Ishikawa (cell line): ENCODE results near the gene ZNF100.

Experiments used
- CEBPB ChIP-seq: IDR thresholded peaks from 2 replicates; pipeline ENCODE4 v1.6.1; 2012
- CREB1 ChIP-seq: IDR thresholded peaks from 2 replicates; pipeline ENCODE4 v1.6.1; 2012; ENCODE audit warnings: low read depth
- EGR1 ChIP-seq: IDR thresholded peaks from 2 replicates; pipeline ENCODE4 v1.6.1; 2012
- EP300 ChIP-seq: IDR thresholded peaks from 2 replicates; pipeline ENCODE4 v1.6.1; 2012; ENCODE audit warnings: borderline replicate concordance
- FOXM1 ChIP-seq: IDR thresholded peaks from 2 replicates; pipeline ENCODE4 v1.6.1; 2012; ENCODE audit warnings: low read depth, borderline replicate concordance
- NFIC ChIP-seq: IDR thresholded peaks from 2 replicates; pipeline ENCODE4 v1.6.1; 2012
- RAD21 ChIP-seq: IDR thresholded peaks from 2 replicates; pipeline ENCODE4 v1.6.1; 2012; ENCODE audit warnings: low read depth
- TAF1 ChIP-seq: IDR thresholded peaks from 2 replicates; pipeline ENCODE4 v1.6.1; 2012; ENCODE audit warnings: low read depth, mild to moderate bottlenecking
- TCF12 ChIP-seq: IDR thresholded peaks from 2 replicates; pipeline ENCODE4 v1.6.1; 2012; ENCODE audit warnings: low read depth
- TEAD4 ChIP-seq: IDR thresholded peaks from 2 replicates; pipeline ENCODE4 v1.6.1; 2012
- YY1 ChIP-seq: IDR thresholded peaks from 2 replicates; pipeline ENCODE4 v1.6.1; 2012; ENCODE audit warnings: low read depth
- ZBTB7A ChIP-seq: IDR thresholded peaks from 2 replicates; pipeline ENCODE4 v1.6.1; 2012; ENCODE audit warnings: low read depth
- TF ChIP-seq, protein P1 (sequence below): IDR thresholded peaks from 2 replicates; pipeline ENCODE4 v1.6.1; 2012
- TF ChIP-seq, protein P2 (sequence below): IDR thresholded peaks from 2 replicates; pipeline ENCODE4 v1.6.1; 2012; ENCODE audit warnings: low read depth, mild to moderate bottlenecking
- TF ChIP-seq, protein P3 (sequence below): IDR thresholded peaks from 2 replicates; pipeline ENCODE4 v1.6.1; 2012

Gene ZNF100

DNA sequence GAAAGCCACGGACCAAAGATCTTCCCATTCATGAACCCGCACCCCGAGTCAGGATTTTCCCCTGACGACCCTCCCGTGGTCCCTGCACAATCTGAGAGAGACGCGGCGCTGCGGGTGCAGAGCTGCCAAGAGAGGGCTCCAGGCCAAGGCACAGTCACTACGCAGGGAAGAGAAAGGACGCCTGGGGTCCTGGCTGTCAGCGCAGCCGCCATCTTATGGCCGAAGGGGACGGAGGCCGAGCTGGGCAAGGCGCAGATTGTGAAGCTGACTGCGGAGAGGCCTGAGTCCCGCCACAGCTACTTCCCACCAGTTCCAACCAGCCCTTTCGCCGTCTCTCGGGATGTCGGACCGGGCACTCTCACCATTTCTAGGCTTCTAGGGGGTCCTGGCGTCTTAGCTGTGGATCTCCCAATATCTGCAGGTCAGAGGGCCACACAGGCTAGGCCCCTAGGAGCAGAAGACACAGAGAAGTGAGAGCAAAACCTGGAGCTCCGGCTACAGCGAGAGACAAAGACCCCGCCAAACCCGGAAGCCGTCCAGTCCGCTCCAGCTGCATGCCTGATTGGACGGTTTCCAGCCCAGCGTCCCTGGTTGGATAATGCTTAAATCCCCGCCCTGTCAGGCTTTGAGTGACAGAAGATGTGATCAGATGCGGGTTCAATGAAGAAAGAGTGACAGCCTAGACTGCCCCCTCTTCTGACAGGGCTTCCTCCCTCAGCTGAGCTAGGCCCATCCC, at the start of gene ZNF100:
Gene ZNF100 (minus strand): TSS at position 515 of the 736 bp plus-strand sequence. CDS start 150 bp downstream, at position 365.
- TF ChIP-seq ZBTB7A, result no peak
- no peak for TF ChIP-seq EGR1
- no peak for TF ChIP-seq TCF12
- TF ChIP-seq YY1, result 0 out of 2 replicates have a peak, but pooled peaks have one; percentile 51
- no peak for TF ChIP-seq EP300
- TF ChIP-seq, protein P1, sequence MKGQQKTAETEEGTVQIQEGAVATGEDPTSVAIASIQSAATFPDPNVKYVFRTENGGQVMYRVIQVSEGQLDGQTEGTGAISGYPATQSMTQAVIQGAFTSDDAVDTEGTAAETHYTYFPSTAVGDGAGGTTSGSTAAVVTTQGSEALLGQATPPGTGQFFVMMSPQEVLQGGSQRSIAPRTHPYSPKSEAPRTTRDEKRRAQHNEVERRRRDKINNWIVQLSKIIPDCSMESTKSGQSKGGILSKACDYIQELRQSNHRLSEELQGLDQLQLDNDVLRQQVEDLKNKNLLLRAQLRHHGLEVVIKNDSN, result no peak
- no peak for TF ChIP-seq CEBPB

DNA sequence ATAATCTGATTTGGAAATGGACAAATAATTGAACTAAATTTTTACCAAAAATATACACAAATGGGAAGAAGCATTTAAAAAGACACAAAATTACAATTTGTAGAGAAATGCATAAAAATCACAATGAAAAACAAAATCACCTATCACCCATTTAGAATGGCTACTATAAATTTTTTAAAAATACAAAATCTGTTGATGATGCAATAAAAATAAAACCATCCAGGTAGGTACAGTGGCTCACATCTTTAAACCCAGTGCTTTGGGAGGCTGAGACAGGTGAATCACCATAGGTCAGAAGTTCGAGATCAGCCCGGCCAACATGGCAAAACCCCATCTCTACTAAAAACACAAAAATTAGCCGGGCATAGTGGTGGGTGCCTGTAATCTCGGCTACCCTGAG, 45.1 kb upstream of the ZNF100 start:
- TF ChIP-seq, protein P2, sequence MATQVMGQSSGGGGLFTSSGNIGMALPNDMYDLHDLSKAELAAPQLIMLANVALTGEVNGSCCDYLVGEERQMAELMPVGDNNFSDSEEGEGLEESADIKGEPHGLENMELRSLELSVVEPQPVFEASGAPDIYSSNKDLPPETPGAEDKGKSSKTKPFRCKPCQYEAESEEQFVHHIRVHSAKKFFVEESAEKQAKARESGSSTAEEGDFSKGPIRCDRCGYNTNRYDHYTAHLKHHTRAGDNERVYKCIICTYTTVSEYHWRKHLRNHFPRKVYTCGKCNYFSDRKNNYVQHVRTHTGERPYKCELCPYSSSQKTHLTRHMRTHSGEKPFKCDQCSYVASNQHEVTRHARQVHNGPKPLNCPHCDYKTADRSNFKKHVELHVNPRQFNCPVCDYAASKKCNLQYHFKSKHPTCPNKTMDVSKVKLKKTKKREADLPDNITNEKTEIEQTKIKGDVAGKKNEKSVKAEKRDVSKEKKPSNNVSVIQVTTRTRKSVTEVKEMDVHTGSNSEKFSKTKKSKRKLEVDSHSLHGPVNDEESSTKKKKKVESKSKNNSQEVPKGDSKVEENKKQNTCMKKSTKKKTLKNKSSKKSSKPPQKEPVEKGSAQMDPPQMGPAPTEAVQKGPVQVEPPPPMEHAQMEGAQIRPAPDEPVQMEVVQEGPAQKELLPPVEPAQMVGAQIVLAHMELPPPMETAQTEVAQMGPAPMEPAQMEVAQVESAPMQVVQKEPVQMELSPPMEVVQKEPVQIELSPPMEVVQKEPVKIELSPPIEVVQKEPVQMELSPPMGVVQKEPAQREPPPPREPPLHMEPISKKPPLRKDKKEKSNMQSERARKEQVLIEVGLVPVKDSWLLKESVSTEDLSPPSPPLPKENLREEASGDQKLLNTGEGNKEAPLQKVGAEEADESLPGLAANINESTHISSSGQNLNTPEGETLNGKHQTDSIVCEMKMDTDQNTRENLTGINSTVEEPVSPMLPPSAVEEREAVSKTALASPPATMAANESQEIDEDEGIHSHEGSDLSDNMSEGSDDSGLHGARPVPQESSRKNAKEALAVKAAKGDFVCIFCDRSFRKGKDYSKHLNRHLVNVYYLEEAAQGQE, result no peak
- TF ChIP-seq YY1 (no peak), ZBTB7A (no peak), CREB1 (no peak)
- TF ChIP-seq, protein P3, sequence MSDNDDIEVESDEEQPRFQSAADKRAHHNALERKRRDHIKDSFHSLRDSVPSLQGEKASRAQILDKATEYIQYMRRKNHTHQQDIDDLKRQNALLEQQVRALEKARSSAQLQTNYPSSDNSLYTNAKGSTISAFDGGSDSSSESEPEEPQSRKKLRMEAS, result no peak

DNA sequence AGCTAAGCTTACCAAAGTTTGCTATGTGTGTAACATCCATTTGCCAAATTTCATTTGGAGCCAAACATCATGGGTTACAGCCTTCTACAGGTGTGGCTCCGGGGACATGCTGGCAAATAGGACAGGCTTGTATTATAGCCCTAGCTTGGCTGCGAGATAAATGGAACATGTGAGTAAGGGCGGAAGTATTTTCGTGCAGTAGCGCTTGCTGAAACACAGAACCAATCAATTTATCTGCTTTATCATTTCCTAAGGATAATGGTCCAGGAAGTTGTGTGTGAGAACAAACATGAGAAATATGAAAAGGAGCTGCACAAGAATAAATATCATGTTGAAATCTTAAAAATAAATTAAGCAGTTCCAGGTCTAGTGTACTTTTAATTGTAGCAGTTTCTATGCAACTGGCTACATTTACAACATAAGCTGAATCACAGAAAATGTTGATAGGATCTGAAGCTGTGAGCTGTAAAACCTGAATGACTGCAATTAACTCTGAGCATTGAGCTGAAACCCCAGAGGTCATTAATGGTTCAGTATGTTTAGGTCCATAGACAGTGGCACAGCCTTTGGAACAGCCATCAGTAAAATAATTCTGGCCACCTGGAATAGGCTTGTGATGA, 22.2 kb upstream of the ZNF100 start:
- TF ChIP-seq CEBPB (no peak), TCF12 (no peak), RAD21 (no peak), EGR1 (no peak), TAF1 (no peak), NFIC (no peak), TEAD4 (no peak), ZBTB7A (no peak), CREB1 (no peak), FOXM1 (no peak), YY1 (no peak), EP300 (no peak)
- TF ChIP-seq, protein P2, result no peak
- TF ChIP-seq, protein P3, result no peak
- TF ChIP-seq, protein P1, result no peak

DNA sequence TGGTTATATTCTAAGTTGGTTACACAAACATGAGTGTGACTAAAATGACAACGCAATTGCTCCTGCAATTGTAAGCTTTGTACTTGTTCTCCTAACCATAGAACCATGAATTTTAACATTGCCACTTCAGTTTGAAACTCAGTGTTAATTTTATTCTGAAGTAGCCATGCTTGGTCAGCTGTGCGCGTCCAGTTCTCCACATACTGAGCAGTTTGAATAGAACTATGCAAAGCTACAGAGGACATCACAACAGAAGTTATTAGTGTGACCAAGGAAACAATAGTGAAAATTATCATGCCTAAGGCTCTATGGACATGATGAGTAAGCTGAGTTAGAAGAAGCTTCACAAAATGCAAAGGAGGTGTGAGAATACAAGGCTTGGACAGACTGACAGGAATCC, 19.6 kb upstream of the ZNF100 start:
- TF ChIP-seq TCF12, result no peak
- no peak for TF ChIP-seq FOXM1
- no peak for TF ChIP-seq EGR1
- TF ChIP-seq, protein P3, result no peak
- no peak for TF ChIP-seq CEBPB
- TF ChIP-seq NFIC, result no peak
- TF ChIP-seq, protein P1, result no peak
- TF ChIP-seq YY1, result no peak
- TF ChIP-seq CREB1, result no peak
- TF ChIP-seq TAF1, result no peak
- no peak for TF ChIP-seq RAD21
- TF ChIP-seq TEAD4, result no peak
- TF ChIP-seq ZBTB7A, result no peak
- TF ChIP-seq EP300, result no peak
- TF ChIP-seq, protein P2, result no peak
